Upper lobe of right lung (tissue), 1 donor: ENCODE data around the gene SUN2. TPM values are rescaled to one million over a fixed set of nuclear protein-coding genes. Genes with fewer than 3 reads are reported as not detected.

Experiments
- ATAC-seq: fragments of 200-7000 bp; cut with Tn5 transposase; one replicate; pipeline ENCODE4 v1.9.1; 2020; ENCODE audit warnings: mild to moderate bottlenecking, moderate library complexity
- DNase-seq: peaks from one replicate; pipeline ENCODE4 v3.0.0-alpha.2; 2020
- H3K27ac ChIP-seq: fragments of 200-600 bp; one replicate; pipeline ENCODE4 v1.8.0; 2022
- H3K27me3 ChIP-seq: fragments of 200-600 bp; one replicate; pipeline ENCODE4 v1.8.0; 2022; ENCODE audit warnings: mild to moderate bottlenecking
- H3K36me3 ChIP-seq: fragments of 200-600 bp; one replicate; pipeline ENCODE4 v1.8.0; 2022
- H3K4me1 ChIP-seq: fragments of 200-600 bp; one replicate; pipeline ENCODE4 v1.8.0; 2022
- H3K4me3 ChIP-seq: fragments of 200-600 bp; one replicate; pipeline ENCODE4 v1.8.0; 2022; ENCODE audit warnings: mild to moderate bottlenecking
- H3K9me3 ChIP-seq: fragments of 200-600 bp; one replicate; pipeline ENCODE4 v1.8.0; 2022
- intact Hi-C: fragments of 100-400 bp; cut with DNase I; formaldehyde crosslinking; loops from one replicate; pipeline ENCODE4 v1.11.0; 2022
- total RNA-seq: library from RNA; stranded (reverse); fragmentation: NEBNext Ultra II Directional; extraction: Animal tissue kit (Norgen Biotek cat#: 25700); gene quantifications from one replicate; pipeline ENCODE4 v1.2.1, GENCODE V29; 2021
- TF ChIP-seq, protein P1 (sequence below): fragments of 200-600 bp; IDR thresholded peaks from one replicate; pipeline ENCODE4 v1.8.0; 2022; ENCODE audit warnings: antibody characterized with exemption
- donor health status: DM: no; HTN: yes; CAD: no; lungs with severe emphysema.

Gene SUN2
- total RNA-seq, 1 donor from 2014 or later = 242 TPM

DNA sequence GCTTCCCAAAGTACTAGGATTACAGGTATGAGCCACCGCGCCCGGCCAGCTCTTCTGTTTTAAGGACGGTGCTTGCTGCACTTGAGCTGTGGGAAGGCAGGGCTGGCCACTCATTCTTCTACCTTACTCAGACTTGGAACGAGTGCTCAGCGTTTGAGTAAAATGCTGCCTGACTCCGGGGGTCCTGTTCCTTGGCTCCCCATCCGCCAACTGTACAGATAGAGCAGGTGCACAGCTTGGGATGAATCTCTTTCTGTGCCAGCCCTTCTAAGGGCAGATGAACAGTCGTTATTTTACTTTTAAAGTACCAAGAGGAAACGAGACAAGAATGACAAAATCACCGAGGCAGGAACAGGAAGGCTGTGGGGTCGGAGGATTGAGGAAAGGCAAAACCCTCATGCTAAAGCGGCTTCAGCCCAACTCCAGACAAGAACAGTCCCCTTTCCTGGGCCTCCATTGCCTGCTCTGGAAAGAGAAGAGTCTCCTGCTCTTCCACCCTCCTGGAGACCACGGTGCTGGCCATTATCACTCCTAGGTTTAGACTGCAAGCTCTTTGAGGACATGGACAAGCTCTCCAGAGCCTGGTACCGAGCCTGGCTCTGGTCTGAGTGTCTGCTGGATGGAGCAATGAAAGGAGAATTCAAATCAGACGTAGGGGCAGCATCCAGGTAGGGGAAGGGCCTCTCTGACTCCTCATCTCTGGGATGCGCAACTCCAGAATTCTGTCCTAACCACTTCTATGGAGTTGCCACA lies 1.1 kb upstream of the SUN2 start:
- intact Hi-C loops = no loop called here

DNA sequence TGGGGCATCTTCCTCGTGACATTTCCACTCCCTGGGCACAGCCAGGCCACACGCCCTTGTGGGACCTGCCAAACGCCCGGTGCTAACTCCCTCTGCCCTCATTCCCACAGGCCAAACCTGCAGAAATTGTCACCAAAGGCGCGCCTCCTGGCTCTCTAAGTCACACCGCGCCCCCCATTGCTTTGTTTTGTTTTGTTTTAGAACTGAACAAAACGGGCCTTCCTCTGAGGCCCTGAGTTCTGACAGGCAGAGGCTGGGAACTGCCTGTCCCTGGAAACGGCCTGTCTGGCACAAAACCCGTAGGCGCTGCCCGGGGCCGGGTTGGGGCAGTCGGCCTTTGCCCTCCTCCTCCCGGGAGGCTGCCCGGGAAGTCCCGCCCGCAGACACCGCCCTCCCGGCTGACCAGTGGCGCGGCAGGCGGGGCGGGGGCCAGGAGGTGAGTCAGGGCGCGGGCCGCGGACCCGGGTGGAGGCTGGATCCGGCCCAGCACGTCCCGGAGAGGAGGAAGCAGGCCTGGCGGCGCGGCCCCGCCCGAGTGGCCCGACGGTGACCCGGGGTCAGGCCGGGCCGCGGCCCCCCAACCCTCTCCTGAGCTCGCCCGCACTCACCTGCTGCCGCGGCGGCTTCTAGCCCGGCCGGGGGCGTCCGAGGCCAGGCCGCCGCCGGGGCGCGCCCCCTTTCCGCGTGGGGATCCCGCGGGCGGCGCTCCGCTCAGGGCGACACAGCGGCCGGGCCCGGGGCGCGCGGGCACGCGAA lies 465 bp downstream of the SUN2 start:
- peaks cover 30% of the 10 kb centered on the region for H3K36me3 ChIP-seq
- ATAC-seq (peak; percentile 87), DNase-seq (peak; percentile 98)
- peaks cover 34% of the 10 kb centered on the region for H3K4me1 ChIP-seq
- TF ChIP-seq, protein P1, sequence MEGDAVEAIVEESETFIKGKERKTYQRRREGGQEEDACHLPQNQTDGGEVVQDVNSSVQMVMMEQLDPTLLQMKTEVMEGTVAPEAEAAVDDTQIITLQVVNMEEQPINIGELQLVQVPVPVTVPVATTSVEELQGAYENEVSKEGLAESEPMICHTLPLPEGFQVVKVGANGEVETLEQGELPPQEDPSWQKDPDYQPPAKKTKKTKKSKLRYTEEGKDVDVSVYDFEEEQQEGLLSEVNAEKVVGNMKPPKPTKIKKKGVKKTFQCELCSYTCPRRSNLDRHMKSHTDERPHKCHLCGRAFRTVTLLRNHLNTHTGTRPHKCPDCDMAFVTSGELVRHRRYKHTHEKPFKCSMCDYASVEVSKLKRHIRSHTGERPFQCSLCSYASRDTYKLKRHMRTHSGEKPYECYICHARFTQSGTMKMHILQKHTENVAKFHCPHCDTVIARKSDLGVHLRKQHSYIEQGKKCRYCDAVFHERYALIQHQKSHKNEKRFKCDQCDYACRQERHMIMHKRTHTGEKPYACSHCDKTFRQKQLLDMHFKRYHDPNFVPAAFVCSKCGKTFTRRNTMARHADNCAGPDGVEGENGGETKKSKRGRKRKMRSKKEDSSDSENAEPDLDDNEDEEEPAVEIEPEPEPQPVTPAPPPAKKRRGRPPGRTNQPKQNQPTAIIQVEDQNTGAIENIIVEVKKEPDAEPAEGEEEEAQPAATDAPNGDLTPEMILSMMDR = no peak
- H3K27me3 ChIP-seq = no peaks in the 10 kb centered on the region
- intact Hi-C loops = no loop called here
- H3K27ac ChIP-seq = peak overlapping the region; percentile 97
- peak overlapping the region; percentile 68 for H3K4me3 ChIP-seq
- no peaks in the 10 kb centered on the region for H3K9me3 ChIP-seq

More for the DNA sequence above, 1.1 kb upstream of the SUN2 start:
- Histone ChIP-seq H3K27me3 (no peaks in the 10 kb centered on the region), H3K9me3 (no peaks in the 10 kb centered on the region), H3K4me1 (peaks cover 26% of the 10 kb centered on the region), H3K36me3 (peaks cover 15% of the 10 kb centered on the region), H3K4me3 (peak overlapping the region; percentile 68), H3K27ac (peak overlapping the region; percentile 97)
- ATAC-seq (no peak), DNase-seq (peak; percentile 79)
- TF ChIP-seq, protein P1 = no peak

DNA sequence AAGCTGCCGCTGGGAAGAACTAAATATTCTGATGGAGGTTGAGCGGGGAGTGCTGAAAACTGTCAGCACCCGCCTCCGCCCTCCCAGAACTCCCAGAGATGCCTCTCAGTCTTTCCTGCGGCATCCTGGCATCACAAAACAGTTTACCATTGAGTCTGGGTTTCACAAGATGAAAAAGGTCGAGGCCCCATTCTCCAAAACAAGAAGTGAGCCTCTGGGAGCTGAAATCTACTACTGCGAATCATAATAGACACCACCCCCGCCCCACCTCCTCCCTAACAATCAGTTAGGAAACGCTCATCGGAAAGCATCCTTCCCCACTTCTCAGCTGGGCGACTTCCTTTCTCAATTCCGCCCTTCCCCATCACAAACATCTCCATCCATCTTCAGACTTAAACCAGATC lies 1.0 kb downstream of the SUN2 start:
- ATAC-seq (peak; percentile 5), DNase-seq (no peak)
- H3K27me3 ChIP-seq = no peaks in the 10 kb centered on the region
- H3K4me3 ChIP-seq = peak overlapping the region; percentile 68
- intact Hi-C loops = no loop called here
- TF ChIP-seq, protein P1 = no peak
- H3K36me3 ChIP-seq = peaks cover 36% of the 10 kb centered on the region
- H3K27ac ChIP-seq = peak overlapping the region; percentile 97
- no peaks in the 10 kb centered on the region for H3K9me3 ChIP-seq
- peaks cover 34% of the 10 kb centered on the region for H3K4me1 ChIP-seq

DNA sequence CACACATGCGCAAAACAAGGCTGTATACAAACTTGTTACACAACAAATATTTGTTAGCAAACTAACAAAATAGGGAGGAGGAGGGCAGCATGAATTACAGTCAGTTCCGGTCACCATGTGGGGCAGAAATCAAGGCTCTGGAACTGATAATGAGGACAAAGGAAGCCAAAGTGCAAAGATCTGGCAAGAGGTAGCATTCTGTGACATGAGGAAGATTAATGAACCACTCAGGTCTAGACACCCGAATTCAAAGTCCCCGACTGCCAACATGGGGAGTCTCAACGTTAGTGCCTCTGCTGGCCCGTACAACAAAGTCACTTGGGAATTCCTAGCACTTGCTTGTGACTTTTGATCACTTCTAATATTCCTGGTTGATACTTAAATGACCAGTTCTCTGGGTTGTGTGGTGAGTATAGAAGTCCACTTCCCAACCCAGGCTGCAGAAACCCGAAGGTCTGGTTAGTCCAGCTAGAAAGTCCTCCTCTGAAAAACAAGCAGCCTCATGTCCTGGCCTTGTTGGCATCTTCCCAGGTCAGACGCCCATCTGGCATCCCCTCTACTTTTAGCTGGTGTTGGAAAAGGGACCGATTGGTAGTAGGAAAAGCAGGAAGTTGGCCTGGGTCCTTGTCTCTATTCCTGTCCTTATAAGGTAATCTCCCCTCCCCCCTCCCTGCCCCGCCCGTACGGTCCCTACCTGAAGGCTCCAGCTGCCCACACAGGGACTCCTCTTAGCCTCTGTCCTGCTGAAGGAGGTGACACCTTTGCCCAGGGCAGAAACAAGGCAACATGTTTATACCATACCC lies 1.6 kb downstream of the SUN2 start:
- ATAC-seq (peak; percentile 4), DNase-seq (no peak)
- intact Hi-C loops = no loop called here
- peaks cover 42% of the 10 kb centered on the region for H3K36me3 ChIP-seq
- peaks cover 34% of the 10 kb centered on the region for H3K4me1 ChIP-seq
- TF ChIP-seq, protein P1 = no peak
- no peaks in the 10 kb centered on the region for H3K9me3 ChIP-seq
- H3K27me3 ChIP-seq = no peaks in the 10 kb centered on the region
- H3K27ac ChIP-seq = peak overlapping the region; percentile 97
- peak overlapping the region; percentile 68 for H3K4me3 ChIP-seq

DNA sequence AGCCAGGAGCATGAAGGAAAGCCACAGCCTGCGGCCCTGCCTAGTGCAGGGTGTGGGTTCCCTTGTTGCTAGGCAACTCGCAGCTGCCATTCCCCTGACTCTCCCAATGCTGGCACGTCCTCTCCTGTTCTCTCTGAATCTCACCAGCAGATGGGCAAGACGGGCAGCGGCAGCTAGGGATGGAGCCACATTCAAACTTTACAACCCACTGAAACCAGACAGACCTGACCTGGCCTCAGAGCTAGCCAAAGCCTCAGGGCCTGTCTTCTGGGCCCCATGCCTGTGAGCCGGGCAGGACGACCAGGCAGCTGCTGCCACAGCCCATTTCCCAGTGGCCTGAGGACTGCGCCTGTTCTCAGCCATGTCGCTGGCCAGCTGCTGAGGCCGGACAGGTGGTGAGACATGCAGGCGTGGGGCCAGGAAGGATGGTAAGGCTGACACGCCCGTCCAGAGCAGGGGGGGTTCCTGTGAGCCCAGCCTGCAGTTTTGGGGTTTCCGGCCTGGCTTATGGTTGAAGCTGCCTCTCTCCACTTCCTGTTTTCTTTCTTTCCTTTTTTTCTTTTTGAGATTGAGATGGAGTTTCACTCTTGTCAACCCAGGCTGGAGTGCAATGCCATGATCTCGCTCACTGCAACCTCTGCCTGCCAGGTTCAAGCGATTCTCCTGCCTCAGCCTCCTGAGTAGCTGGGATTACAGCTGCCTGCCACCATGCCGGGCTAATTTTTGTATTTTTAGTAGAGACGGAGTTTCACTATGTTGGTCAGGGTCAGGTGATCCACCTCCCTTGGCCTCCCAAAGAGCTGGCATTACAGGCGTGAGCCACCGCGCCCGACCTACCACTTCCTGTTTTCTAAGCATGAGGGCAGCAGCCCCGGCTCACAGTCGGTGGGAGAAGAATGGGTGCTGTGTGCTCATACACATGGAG lies 4.1 kb downstream of the SUN2 start:
- Histone ChIP-seq H3K27ac (peak overlapping the region; percentile 72), H3K4me1 (peaks cover 32% of the 10 kb centered on the region), H3K9me3 (no peaks in the 10 kb centered on the region), H3K4me3 (peak overlapping the region; percentile 68), H3K36me3 (peaks cover 67% of the 10 kb centered on the region), H3K27me3 (no peaks in the 10 kb centered on the region)
- DNase-seq (peak; percentile 87), ATAC-seq (peak; percentile 2)
- TF ChIP-seq, protein P1 = no peak
- intact Hi-C loops = no loop called here
